CD14-positive monocyte (primary cell): Measurements from ENCODE around the gene EVX2. TPM values are rescaled to one million over a fixed set of nuclear protein-coding genes. Genes with fewer than 3 reads are reported as not detected.

Experiments
- DNase-seq, 3 donors: peaks; one replicate each; pipeline ENCODE4 v3.0.0-alpha.2; 2011 to 2022
- H2AFZ ChIP-seq: 2 replicates; pipeline ENCODE4 v1.6.0; 2012; ENCODE audit warnings: mild to moderate bottlenecking, low read depth, low read length, inconsistent platforms; ENCODE audit not compliant: insufficient read depth, poor library complexity, severe bottlenecking
- H3K27ac ChIP-seq, 2 donors: 1 replicate in 1 of 2; 2 replicates in 1 of 2; pipeline ENCODE4 v1.5.1; 2012 to 2013; ENCODE audit warnings: low read length in 2 of 2, control low read depth in 1 of 2, inconsistent platforms in 1 of 2, low read depth in 1 of 2, mild to moderate bottlenecking in 1 of 2
- H3K27me3 ChIP-seq, 2 donors: one replicate each; pipeline versions ENCODE4 v1.6.0 to v1.6.1; 2011 to 2013; ENCODE audit warnings: low read length in 2 of 2; ENCODE audit not compliant: control insufficient read depth in 2 of 2, insufficient read depth in 2 of 2
- H3K36me3 ChIP-seq, 2 donors: replicated peaks in 1 of 2; 1 replicate in 1 of 2; 2 replicates in 1 of 2; pipeline versions ENCODE4 v1.5.1 to v1.6.1; 2012 to 2013; ENCODE audit warnings: low read length in 2 of 2, control low read depth in 1 of 2, inconsistent platforms in 1 of 2, mild to moderate bottlenecking in 1 of 2; ENCODE audit not compliant: insufficient read depth in 2 of 2, control insufficient read depth in 1 of 2
- H3K4me1 ChIP-seq, 2 donors: 1 replicate in 1 of 2; 2 replicates in 1 of 2; pipeline versions ENCODE4 v1.5.1 to v1.6.1; 2012 to 2013; ENCODE audit warnings: low read length in 2 of 2, control low read depth in 1 of 2, inconsistent platforms in 1 of 2, mild to moderate bottlenecking in 1 of 2, moderate library complexity in 1 of 2; ENCODE audit not compliant: insufficient read depth in 2 of 2, control insufficient read depth in 1 of 2
- H3K4me2 ChIP-seq: replicated peaks from 2 replicates; pipeline ENCODE3; 2012; ENCODE audit warnings: low read length, moderate library complexity, mild to moderate bottlenecking; ENCODE audit not compliant: poor library complexity, severe bottlenecking; ENCODE audit errors: extremely low read depth
- H3K4me3 ChIP-seq, 3 experiments: fragments of 200-600 bp in 1 of 3; sonication (generic) in 1 of 3; replicated peaks in 1 of 3; 1 replicate in 2 of 3; 2 replicates in 1 of 3; pipeline ENCODE4 v1.5.1; 2011 to 2013; ENCODE audit warnings: low read length in 3 of 3, mild to moderate bottlenecking in 3 of 3, control low read depth in 2 of 3, low read depth in 2 of 3, inconsistent platforms in 1 of 3, moderate library complexity in 1 of 3
- H3K79me2 ChIP-seq: 2 replicates; pipeline ENCODE4 v1.6.0; 2012; ENCODE audit warnings: mild to moderate bottlenecking, control low read depth, inconsistent platforms, low read length, moderate library complexity; ENCODE audit not compliant: insufficient read depth
- H3K9ac ChIP-seq: 2 replicates; pipeline ENCODE4 v1.6.0; 2017; ENCODE audit warnings: low read length, mild to moderate bottlenecking; ENCODE audit not compliant: insufficient read depth, poor library complexity, severe bottlenecking
- H3K9me3 ChIP-seq, 2 donors: replicated peaks in 1 of 2; 1 replicate in 1 of 2; 2 replicates in 1 of 2; pipeline versions ENCODE4 v1.5.1 to v1.6.1; 2012 to 2013; ENCODE audit warnings: low read length in 2 of 2, control low read depth in 1 of 2; ENCODE audit not compliant: control insufficient read depth in 1 of 2, insufficient read depth in 1 of 2
- H4K20me1 ChIP-seq: 2 replicates; pipeline ENCODE4 v1.6.0; 2012; ENCODE audit warnings: mild to moderate bottlenecking, low read length, control low read depth, moderate library complexity; ENCODE audit not compliant: insufficient read depth
- H3K27ac Mint-ChIP-seq, 7 donors: one replicate each; pipeline ENCODE4 v1.8.0; 2020; ENCODE audit warnings: mild to moderate bottlenecking in 7 of 7, mixed read lengths in 7 of 7, moderate library complexity in 6 of 7, inconsistent platforms in 2 of 7
- H3K27me3 Mint-ChIP-seq, 3 donors: one replicate each; pipeline ENCODE4 v1.8.0; 2021 to 2022; ENCODE audit warnings: low read depth in 3 of 3, mild to moderate bottlenecking in 3 of 3, mixed read lengths in 3 of 3, moderate library complexity in 3 of 3, inconsistent platforms in 1 of 3
- H3K36me3 Mint-ChIP-seq, 2 donors: one replicate each; pipeline ENCODE4 v1.8.0; 2020; ENCODE audit warnings: mixed read lengths in 2 of 2, inconsistent platforms in 1 of 2, mild to moderate bottlenecking in 1 of 2
- H3K4me1 Mint-ChIP-seq: one replicate; pipeline ENCODE4 v1.8.0; 2020; ENCODE audit warnings: mild to moderate bottlenecking, mixed read lengths
- H3K4me3 Mint-ChIP-seq, 2 donors: one replicate each; pipeline ENCODE4 v1.8.0; 2020; ENCODE audit warnings: mild to moderate bottlenecking in 2 of 2, mixed read lengths in 2 of 2, moderate library complexity in 1 of 2
- H3K9me3 Mint-ChIP-seq, 7 donors: one replicate each; pipeline ENCODE4 v1.8.0; 2020 to 2022; ENCODE audit warnings: mixed read lengths in 7 of 7, mild to moderate bottlenecking in 6 of 7, moderate library complexity in 6 of 7, inconsistent platforms in 2 of 7
- CTCF ChIP-seq: fragments of 200-600 bp; IDR thresholded peaks from one replicate; pipeline ENCODE4 v1.8.0; 2022; ENCODE audit warnings: antibody characterized with exemption, mild to moderate bottlenecking
- WGBS: methylation state at CpG from one replicate; pipeline ENCODE4 v1.1.5; 2013; ENCODE audit warnings: missing lambda C conversion rate; ENCODE audit not compliant: insufficient coverage; 5-methylcytosine and 5-hydroxymethylcytosine counted together
- intact Hi-C, 2 donors: fragments of 100-400 bp; cut with micrococcal nuclease; formaldehyde crosslinking; loops; one replicate each; pipeline versions ENCODE4 v1.15.0 to v1.15.1; 2023
- polyA plus RNA-seq, 3 donors: library from polyadenylated mRNA; depleted of rRNA in 1 of 3; unstranded in 2 of 3; stranded (reverse) in 1 of 3; fragments of 300-500 nt in 2 of 3; fragments of >200 nt in 1 of 3; fragmentation: Illumina TruSeq in 2 of 3; gene quantifications; 1 replicate in 2 of 3; 2 replicates in 1 of 3; pipeline ENCODE4 v1.2.3, GENCODE V29; 2012 to 2021

Gene EVX2
- polyA plus RNA-seq, 3 donors, result not detected

- Histone ChIP-seq H3K4me3 (no peak overlapping the region), H3K4me2 (no peak overlapping the region), H3K27ac (no peak overlapping the region), H2AFZ (no peak overlapping the region), H3K36me3 (no peaks in the 10 kb centered on the region), H3K79me2 (no peaks in the 10 kb centered on the region), H3K9me3 (peaks cover 0 to 75% of the 10 kb centered on the region in 2 donors), H3K4me1 (peaks cover 18 to 28% of the 10 kb centered on the region in 2 donors), H3K9ac (no peak overlapping the region), H3K27me3 (peaks cover 93 to 94% of the 10 kb centered on the region in 2 donors), H4K20me1 (no peaks in the 10 kb centered on the region)
- no peak for TF ChIP-seq CTCF
- peaks cover 92 to 97% (median 95%) of the 10 kb centered on the region in 3 donors for H3K27me3 Mint-ChIP-seq
- intact Hi-C loops, result loop anchor here (10.0 kb wide), 2 partner anchors 409 to 1759 kb away; partner anchors contain the start of gene SP9 (in 1 of the 2)
- 0% methylated on average over 2 of the region's 8 CpGs for WGBS
- peaks cover 0 to 36% (median 25%) of the 10 kb centered on the region in 7 donors for H3K9me3 Mint-ChIP-seq
- H3K27ac Mint-ChIP-seq, result no peak overlapping the region
- no peak for DNase-seq
- H3K36me3 Mint-ChIP-seq, result peaks cover 0 to 10% of the 10 kb centered on the region in 2 donors
- peaks cover 33% of the 10 kb centered on the region for H3K4me1 Mint-ChIP-seq
- peak overlapping the region in 1 of 2 donors; percentile 67 for H3K4me3 Mint-ChIP-seq
Measured at GRCh38 chr2:176093898-176094249, 10.1 kb upstream of the EVX2 start.

GRCh38 chr2:176093145-176093897 is 9.6 kb upstream of the EVX2 start:
- H3K27me3 Mint-ChIP-seq, result peaks cover 92 to 97% (median 95%) of the 10 kb centered on the region in 3 donors
- H3K4me2 ChIP-seq, result peak overlapping the region; percentile 43
- intact Hi-C loops, result loop anchor here (10.0 kb wide), 2 partner anchors 409 to 1759 kb away; partner anchors contain the start of gene SP9 (in 1 of the 2)
- no peak overlapping the region for H3K9ac ChIP-seq
- H3K27me3 ChIP-seq, result peaks cover 93 to 94% of the 10 kb centered on the region in 2 donors
- H3K4me1 ChIP-seq, result peaks cover 20 to 30% of the 10 kb centered on the region in 2 donors
- WGBS, result 5% methylated on average over 50 of the region's 53 CpGs
- no peak for DNase-seq
- no peaks in the 10 kb centered on the region for H3K36me3 ChIP-seq
- H3K4me3 ChIP-seq, result peak overlapping the region in 1 of 3 experiments; percentile 16
- H3K9me3 ChIP-seq, result peaks cover 0 to 75% of the 10 kb centered on the region in 2 donors
- no peak for TF ChIP-seq CTCF
- no peak overlapping the region for H2AFZ ChIP-seq
- H3K27ac ChIP-seq, result no peak overlapping the region
- H3K36me3 Mint-ChIP-seq, result peaks cover 0 to 11% of the 10 kb centered on the region in 2 donors
- H3K9me3 Mint-ChIP-seq, result peaks cover 0 to 36% (median 25%) of the 10 kb centered on the region in 7 donors
- H4K20me1 ChIP-seq, result no peaks in the 10 kb centered on the region
- H3K4me3 Mint-ChIP-seq, result peak overlapping the region in 1 of 2 donors; percentile 67
- peak overlapping the region in 1 of 7 donors; percentile 37 for H3K27ac Mint-ChIP-seq
- peaks cover 36% of the 10 kb centered on the region for H3K4me1 Mint-ChIP-seq
- no peaks in the 10 kb centered on the region for H3K79me2 ChIP-seq
